Neural progenitor cell (in vitro differentiated cells): ENCODE data around the gene DLK1. TPM values are rescaled to one million over a fixed set of nuclear protein-coding genes. Genes with fewer than 3 reads are reported as not detected.
A peak's percentile ranks its signal among the peaks of the same experiment; 100 is the strongest.

Experiments used
- DNase-seq: peaks from one replicate; pipeline ENCODE4 v3.0.0-alpha.2; 2016; ENCODE audit warnings: low spot score
- H2AFZ ChIP-seq: fragments of 200-600 bp; sonication (generic); replicated peaks from 2 replicates; pipeline ENCODE4 v1.6.1; 2016; ENCODE audit warnings: antibody characterized with exemption
- H3F3A ChIP-seq: fragments of 200-600 bp; sonication (generic); 2 replicates; pipeline ENCODE4 v1.6.1; 2016; ENCODE audit warnings: antibody characterized with exemption, low read depth
- H3K27ac ChIP-seq: fragments of 200-600 bp; sonication (generic); 2 replicates; pipeline ENCODE4 v1.5.1; 2016; ENCODE audit warnings: mild to moderate bottlenecking
- H3K27me3 ChIP-seq: fragments of 200-600 bp; sonication (generic); 2 replicates; pipeline ENCODE4 v1.6.1; 2016; ENCODE audit warnings: mild to moderate bottlenecking, moderate library complexity
- H3K36me3 ChIP-seq: fragments of 200-600 bp; sonication (generic); 2 replicates; pipeline ENCODE4 v1.5.1; 2016
- H3K4me1 ChIP-seq: fragments of 200-600 bp; sonication (generic); 2 replicates; pipeline ENCODE4 v1.6.1; 2016; ENCODE audit warnings: mixed run types
- H3K4me2 ChIP-seq: fragments of 200-600 bp; sonication (generic); 2 replicates; pipeline ENCODE4 v1.6.1; 2016
- H3K4me3 ChIP-seq: fragments of 200-600 bp; sonication (generic); 2 replicates; pipeline ENCODE4 v1.5.1; 2016
- H3K79me2 ChIP-seq: fragments of 200-600 bp; sonication (generic); 2 replicates; pipeline ENCODE4 v1.6.1; 2016; ENCODE audit warnings: low read depth
- H3K9ac ChIP-seq: fragments of 200-600 bp; sonication (generic); 2 replicates; pipeline ENCODE4 v1.6.1; 2016
- H3K9me3 ChIP-seq: fragments of 200-600 bp; sonication (generic); 2 replicates; pipeline ENCODE4 v1.5.1; 2016; ENCODE audit warnings: low read depth
- H4K20me1 ChIP-seq: fragments of 200-600 bp; sonication (generic); 2 replicates; pipeline ENCODE4 v1.6.1; 2016; ENCODE audit warnings: low read depth
- H3K27ac Mint-ChIP-seq: 3 replicates; pipeline ENCODE4 v1.8.0; 2021; ENCODE audit warnings: mixed read lengths
- H3K27me3 Mint-ChIP-seq: 2 replicates; pipeline ENCODE4 v1.8.0; 2022; ENCODE audit warnings: low read depth, mild to moderate bottlenecking, inconsistent platforms, moderate library complexity, mixed read lengths; ENCODE audit not compliant: insufficient read depth
- H3K36me3 Mint-ChIP-seq: 3 replicates; pipeline ENCODE4 v1.8.0; 2021; ENCODE audit warnings: mixed read lengths
- H3K4me1 Mint-ChIP-seq: 3 replicates; pipeline ENCODE4 v1.8.0; 2021; ENCODE audit warnings: mixed read lengths
- H3K4me3 Mint-ChIP-seq: 3 replicates; pipeline ENCODE4 v1.8.0; 2021; ENCODE audit warnings: mild to moderate bottlenecking, moderate library complexity, mixed read lengths
- H3K9me3 Mint-ChIP-seq: 3 replicates; pipeline ENCODE4 v1.8.0; 2020; ENCODE audit warnings: mixed read lengths
- EZH2 ChIP-seq: fragments of 200-600 bp; sonication (generic); IDR thresholded peaks from 2 replicates; pipeline ENCODE4 v1.6.1; 2017; ENCODE audit warnings: antibody characterized with exemption, mild to moderate bottlenecking, moderate library complexity
- EZH2phosphoT487 ChIP-seq: fragments of 200-600 bp; sonication (generic); IDR thresholded peaks from 2 replicates; pipeline ENCODE4 v1.6.1; 2017; ENCODE audit warnings: antibody characterized with exemption
- total RNA-seq: library from RNA; depleted of rRNA; stranded (reverse); fragments of >200 nt; gene quantifications from 2 replicates; pipeline ENCODE4 v1.2.3, GENCODE V29; 2015; ENCODE audit warnings: low replicate concordance
- TF ChIP-seq, protein P1 (sequence below): fragments of 200-600 bp; sonication (generic); IDR thresholded peaks from 2 replicates; pipeline ENCODE4 v1.5.1; 2017; ENCODE audit warnings: antibody characterized with exemption, mild to moderate bottlenecking

Gene DLK1
- total RNA-seq, 1 donor from 2014 or later = 312 TPM

DNA sequence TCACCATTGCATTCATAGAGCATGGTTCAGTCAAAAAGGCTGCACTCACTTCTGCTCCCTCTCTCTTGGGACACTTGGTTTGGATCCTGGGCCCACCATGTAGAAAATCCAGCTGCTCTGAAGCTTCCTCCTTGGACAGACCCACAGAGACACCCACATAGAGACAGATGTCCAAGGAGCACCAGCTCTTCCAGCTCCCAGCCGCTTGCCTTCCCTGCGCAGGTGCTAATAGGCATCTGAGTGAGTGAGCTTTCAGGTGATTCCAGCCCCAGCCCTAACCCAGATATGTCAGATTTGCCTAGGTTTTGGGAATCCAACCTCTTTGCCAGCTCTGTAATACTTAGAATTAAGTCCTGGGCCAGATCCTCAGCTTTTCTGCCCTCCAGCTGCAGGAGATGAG, 38.6 kb downstream of the DLK1 start:
- peaks cover 18% of the 10 kb centered on the region for H3K4me1 Mint-ChIP-seq
- H3K27ac Mint-ChIP-seq = peak overlapping the region; percentile 82
- Histone ChIP-seq H3K4me2 (no peak overlapping the region), H3K4me3 (no peak overlapping the region), H3K27me3 (no peaks in the 10 kb centered on the region), H3K9ac (no peak overlapping the region), H3F3A (peaks cover 16% of the 10 kb centered on the region), H4K20me1 (no peaks in the 10 kb centered on the region), H3K4me1 (peaks cover 21% of the 10 kb centered on the region), H3K27ac (no peak overlapping the region), H3K79me2 (no peaks in the 10 kb centered on the region), H2AFZ (no peak overlapping the region), H3K9me3 (no peaks in the 10 kb centered on the region), H3K36me3 (no peaks in the 10 kb centered on the region)
- TF ChIP-seq, protein P1, sequence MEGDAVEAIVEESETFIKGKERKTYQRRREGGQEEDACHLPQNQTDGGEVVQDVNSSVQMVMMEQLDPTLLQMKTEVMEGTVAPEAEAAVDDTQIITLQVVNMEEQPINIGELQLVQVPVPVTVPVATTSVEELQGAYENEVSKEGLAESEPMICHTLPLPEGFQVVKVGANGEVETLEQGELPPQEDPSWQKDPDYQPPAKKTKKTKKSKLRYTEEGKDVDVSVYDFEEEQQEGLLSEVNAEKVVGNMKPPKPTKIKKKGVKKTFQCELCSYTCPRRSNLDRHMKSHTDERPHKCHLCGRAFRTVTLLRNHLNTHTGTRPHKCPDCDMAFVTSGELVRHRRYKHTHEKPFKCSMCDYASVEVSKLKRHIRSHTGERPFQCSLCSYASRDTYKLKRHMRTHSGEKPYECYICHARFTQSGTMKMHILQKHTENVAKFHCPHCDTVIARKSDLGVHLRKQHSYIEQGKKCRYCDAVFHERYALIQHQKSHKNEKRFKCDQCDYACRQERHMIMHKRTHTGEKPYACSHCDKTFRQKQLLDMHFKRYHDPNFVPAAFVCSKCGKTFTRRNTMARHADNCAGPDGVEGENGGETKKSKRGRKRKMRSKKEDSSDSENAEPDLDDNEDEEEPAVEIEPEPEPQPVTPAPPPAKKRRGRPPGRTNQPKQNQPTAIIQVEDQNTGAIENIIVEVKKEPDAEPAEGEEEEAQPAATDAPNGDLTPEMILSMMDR = no peak
- TF ChIP-seq EZH2 (no peak), EZH2phosphoT487 (no peak)
- H3K36me3 Mint-ChIP-seq = no peaks in the 10 kb centered on the region
- H3K4me3 Mint-ChIP-seq = no peak overlapping the region
- H3K9me3 Mint-ChIP-seq = peaks cover 31% of the 10 kb centered on the region
- DNase-seq = no peak
- H3K27me3 Mint-ChIP-seq = peaks cover 28% of the 10 kb centered on the region

DNA sequence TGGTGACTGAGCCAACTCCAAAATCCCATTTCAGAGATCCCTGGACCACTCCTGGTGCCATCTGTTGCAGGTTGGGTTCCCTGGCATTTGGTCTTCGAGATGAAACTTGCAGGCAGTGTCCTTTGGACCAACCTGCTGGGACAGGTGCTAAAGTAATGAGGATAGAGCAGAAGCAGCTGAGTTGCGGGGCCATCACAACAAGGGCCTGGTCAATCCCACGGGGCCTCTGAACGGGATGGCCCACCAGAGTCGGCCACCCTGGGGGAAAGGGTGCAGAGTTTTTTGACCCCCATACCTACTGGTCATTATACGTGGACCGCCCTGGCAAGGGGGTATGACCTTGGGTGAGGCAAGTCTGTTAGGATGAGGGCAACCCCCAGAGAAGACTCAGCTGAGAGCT, 39.3 kb downstream of the DLK1 start:
- H2AFZ ChIP-seq = no peak overlapping the region
- Mint-ChIP-seq H3K4me3 (no peak overlapping the region), H3K9me3 (peaks cover 38% of the 10 kb centered on the region), H3K27me3 (peaks cover 32% of the 10 kb centered on the region), H3K4me1 (peaks cover 17% of the 10 kb centered on the region), H3K27ac (peak overlapping the region; percentile 7), H3K36me3 (no peaks in the 10 kb centered on the region)
- H3K27me3 ChIP-seq = no peaks in the 10 kb centered on the region
- H3K36me3 ChIP-seq = no peaks in the 10 kb centered on the region
- H3K27ac ChIP-seq = no peak overlapping the region
- peaks cover 16% of the 10 kb centered on the region for H3F3A ChIP-seq
- no peak for DNase-seq
- H4K20me1 ChIP-seq = no peaks in the 10 kb centered on the region
- peaks cover 18% of the 10 kb centered on the region for H3K4me1 ChIP-seq
- no peak overlapping the region for H3K9ac ChIP-seq
- no peaks in the 10 kb centered on the region for H3K9me3 ChIP-seq
- H3K79me2 ChIP-seq = no peaks in the 10 kb centered on the region
- H3K4me2 ChIP-seq = no peak overlapping the region
- no peak overlapping the region for H3K4me3 ChIP-seq
- TF ChIP-seq EZH2 = no peak
- TF ChIP-seq, protein P1 = no peak
- no peak for TF ChIP-seq EZH2phosphoT487

DNA sequence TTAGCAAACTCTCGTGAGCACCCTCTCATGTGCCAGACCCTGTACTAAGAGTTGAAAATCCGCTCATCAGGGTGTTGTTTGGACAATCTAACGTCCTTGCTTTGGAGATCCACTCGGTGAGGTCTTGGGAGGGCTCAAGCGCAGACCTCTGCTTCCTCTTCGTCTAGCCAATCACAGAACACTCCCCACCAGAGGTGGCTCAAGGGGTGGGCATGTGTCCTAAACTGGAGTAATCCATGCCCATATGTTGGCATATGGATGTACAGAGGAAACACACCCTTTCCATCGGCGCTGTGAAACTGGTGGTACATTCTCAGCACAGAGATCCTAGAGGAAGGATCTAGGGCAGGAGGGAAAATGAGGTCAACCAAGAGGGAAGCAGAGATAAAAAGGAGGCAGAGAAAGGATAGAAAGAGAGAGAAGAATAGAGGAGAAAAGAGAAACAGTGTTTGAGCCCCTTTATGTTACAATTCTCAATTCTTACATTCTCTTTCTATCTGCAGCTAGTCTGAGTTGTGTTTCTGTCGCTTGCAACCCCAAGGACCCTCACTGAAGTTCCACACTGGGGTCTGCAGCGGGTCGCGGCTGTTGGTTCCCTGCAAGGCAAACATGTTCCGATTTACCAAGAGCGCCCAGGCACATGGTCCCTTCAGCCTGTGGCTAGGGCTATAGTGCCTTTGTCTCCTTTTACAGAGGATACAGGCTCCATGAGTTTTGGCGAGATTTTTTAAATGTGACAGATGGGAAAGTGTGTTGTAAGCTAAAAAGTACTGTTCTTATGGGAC, 40.5 kb downstream of the DLK1 start:
- H3K27ac ChIP-seq = no peak overlapping the region
- no peaks in the 10 kb centered on the region for H3K27me3 ChIP-seq
- no peak overlapping the region for H2AFZ ChIP-seq
- peaks cover 17% of the 10 kb centered on the region for H3K4me1 Mint-ChIP-seq
- H3K36me3 ChIP-seq = no peaks in the 10 kb centered on the region
- no peaks in the 10 kb centered on the region for H3K79me2 ChIP-seq
- H3K4me1 ChIP-seq = peaks cover 18% of the 10 kb centered on the region
- H3K9ac ChIP-seq = no peak overlapping the region
- H3K9me3 Mint-ChIP-seq = peaks cover 44% of the 10 kb centered on the region
- DNase-seq = no peak
- H3K9me3 ChIP-seq = peaks cover 3% of the 10 kb centered on the region
- no peak for TF ChIP-seq EZH2phosphoT487
- TF ChIP-seq, protein P1 = no peak
- TF ChIP-seq EZH2 = no peak
- H3K4me3 Mint-ChIP-seq = no peak overlapping the region
- H4K20me1 ChIP-seq = no peaks in the 10 kb centered on the region
- peaks cover 33% of the 10 kb centered on the region for H3K27me3 Mint-ChIP-seq
- peak overlapping the region; percentile 58 for H3K27ac Mint-ChIP-seq
- H3K36me3 Mint-ChIP-seq = no peaks in the 10 kb centered on the region
- no peak overlapping the region for H3K4me2 ChIP-seq
- peaks cover 16% of the 10 kb centered on the region for H3F3A ChIP-seq
- no peak overlapping the region for H3K4me3 ChIP-seq
